Stimulated activated CD8-positive, alpha-beta memory T cell treated with anti-CD3 and anti-CD28 coated beads, Interleukin-12 subunit alpha, Interleukin-12 subunit beta, amount 100 ng/mL, for 24 hours (primary cell): ENCODE results near the gene SLC16A1.
"Not testable (repeated sequence)": the region's sequence is repeated elsewhere in the genome, so short reads cannot be mapped to it uniquely, and the experiment has no call there.

Experiments used
- DNase-seq: peaks from one replicate; pipeline ENCODE4 v3.0.0-alpha.2; 2020; ENCODE audit errors: extremely low read depth

SLC16A1 gene

DNA sequence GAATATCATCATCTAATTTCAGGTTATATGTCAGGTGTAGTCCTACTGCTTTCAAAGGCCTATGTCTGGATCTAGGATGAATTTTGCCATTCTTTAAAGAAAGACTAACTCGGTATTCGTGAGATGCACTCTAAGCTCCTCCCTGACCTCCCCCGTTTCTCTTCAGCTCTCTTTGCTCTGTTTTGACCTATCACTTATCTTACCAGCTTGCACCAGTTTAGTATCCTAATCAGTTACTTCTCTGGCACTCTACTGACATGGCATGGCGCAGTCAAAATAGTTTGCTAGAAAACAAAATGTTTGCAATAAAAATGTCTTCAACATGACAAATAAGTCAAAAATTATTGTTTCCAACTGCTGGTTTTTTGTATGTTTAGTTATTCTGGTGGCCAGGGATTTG, 8.4 kb upstream of the SLC16A1 start:
- DNase-seq, result no peak

DNA sequence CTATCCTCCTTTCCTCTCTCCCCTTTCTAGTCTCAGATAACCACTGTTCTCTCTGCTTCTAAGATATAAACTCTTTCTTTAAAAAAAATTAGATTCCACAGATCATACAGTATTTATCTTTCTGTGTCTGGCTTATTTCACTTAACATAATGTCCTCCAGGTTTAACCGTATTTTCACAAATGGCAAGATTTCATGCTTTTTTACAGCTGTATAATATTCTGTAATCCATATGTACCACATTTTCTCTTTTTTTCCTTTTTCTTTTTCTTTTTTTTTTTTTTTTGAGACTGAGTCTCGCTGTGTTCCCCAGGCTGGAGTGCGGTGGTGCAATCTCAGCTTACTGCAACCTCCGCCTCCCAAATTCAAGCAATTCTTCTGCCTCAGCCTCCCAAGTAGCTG, 5.1 kb upstream of the SLC16A1 start:
- DNase-seq, result no peak

DNA sequence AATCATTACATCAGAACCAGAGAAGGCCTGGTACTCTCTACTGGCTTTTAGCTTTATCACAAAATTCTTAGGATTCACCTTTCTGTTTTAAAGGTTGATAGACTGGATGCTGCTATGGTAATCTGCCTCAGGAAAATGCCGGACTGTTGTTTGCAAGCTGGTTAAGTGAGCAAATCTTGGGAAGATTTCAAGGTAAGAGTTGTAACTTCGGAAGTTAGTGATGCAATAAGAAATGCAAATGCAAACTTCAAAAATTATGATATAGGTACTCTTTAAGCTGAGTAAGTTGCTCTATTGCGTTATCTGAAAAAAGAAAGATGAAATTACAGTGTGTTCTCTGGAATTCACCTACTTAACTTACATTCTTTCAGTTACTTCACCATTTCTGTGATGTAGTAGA, 4.4 kb upstream of the SLC16A1 start:
- no peak for DNase-seq

DNA sequence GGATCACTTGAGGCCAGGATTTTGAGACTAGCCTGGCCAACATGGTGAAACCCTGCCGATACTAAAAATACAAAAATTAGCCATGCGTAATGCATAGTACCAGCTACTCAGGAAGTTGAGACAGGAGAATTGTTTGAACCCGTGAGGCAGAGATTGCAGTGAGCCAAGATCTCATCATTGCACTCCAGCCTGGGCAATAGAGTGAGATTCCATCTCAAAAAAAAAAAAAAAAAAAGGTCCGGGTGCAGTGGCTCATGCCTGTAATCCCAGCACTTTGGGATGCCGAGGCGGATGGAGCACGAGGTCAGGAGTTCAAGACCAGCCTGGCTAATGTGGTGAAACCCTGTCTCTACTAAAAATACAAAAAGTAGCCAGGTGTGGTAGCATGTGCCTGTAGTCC, 2.2 kb upstream of the SLC16A1 start:
- DNase-seq, result not testable (repeated sequence)

DNA sequence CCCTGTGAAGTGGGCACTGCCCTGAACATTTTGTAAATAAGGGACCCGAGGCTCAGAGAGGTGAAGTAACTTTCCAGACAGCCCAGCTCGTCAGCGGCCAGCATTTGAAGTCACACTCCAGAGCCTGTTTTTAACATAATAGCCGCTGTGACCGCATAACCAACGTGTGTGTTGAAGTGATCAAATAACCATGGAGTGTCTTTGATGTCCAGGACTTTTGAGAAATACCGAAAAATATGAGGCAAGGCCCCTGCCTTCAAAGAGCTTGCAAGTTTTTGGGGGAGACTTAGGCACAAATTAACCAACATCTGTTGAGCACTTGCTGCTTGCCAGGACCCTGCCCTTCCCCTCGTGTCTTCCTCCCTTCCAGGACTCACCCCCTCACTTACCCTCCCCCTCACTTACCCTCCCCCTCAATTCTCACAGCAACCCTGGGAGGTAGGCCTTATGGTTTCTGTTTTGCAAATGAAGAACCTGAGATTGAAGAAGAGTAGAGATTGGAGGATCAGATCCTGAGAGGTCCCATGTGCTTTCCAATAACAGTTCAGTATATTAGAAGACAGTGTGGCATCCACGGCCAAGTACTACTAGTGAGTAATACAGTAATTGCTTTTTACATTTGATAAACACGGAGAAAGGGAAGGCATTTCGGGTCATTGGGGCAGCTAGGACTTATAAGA, 1.3 kb upstream of the SLC16A1 start:
- no peak for DNase-seq

DNA sequence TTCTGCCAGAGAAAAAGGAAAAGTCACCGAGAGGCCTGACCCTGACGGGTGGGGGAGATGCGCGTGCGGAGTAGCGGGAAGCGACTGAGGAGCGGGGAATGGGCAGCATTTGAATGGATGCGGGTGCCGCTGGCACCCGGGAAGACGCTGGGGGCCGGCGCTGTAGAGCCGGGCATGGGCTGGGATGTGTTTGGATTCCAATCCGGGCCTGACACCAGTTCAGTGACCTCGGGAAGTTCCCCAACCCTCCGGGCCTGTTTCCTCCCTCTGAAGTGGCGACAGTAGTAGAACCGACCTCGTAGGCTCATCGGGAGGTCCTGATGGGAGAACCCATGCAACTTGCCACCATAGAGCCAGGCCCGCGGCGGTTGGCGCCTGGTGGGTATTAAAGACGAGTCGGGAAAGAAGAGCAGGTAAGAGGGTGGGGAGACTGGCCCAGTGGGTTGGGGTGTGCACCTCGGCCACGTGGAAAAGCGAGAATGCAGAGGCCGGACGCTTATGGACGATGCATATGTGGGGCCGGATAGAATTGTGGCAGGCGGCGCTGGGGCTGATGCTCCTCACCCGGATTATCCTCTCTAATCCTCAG, 642 bp upstream of the SLC16A1 start:
- no peak for DNase-seq

DNA sequence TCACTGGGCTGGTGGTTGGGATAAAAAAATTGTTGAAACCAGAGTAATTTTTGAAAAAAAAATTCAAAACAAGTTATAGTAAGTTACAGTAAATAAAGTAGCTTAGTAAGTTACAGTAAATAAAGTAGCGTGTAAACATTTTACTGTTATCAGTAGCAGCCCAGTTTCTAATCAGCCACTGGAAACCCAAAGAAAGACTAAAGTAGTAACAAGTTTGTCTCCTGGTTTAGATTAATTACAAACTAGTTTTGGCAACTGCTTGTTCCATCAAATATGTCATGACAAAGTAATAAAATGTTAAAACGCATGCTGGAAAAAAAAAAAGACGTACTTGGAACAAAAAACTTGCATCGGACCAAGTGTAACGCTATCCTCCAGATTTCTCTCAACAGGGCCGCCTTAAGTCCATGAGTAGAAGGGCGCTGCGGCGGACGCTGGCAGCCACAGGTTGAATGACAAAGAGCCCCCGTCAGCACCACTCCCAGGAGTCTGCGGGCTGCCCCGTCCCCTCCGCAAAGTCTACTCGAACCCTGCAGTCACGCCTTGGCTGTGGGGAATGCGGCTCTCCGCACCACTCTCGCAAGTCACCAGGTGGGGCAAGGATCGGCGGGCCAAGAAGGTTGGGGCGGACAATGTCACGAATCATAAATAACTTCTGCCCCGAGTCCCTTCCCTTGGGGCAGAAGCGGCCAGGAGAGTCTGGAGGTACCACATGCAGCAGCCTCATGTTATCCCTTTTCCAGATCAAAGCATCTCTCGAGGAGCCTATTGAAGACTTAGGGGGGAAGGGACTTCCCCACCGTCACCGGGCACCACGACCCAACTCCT, 837 bp downstream of the SLC16A1 start:
- DNase-seq, result peak; percentile 32

DNA sequence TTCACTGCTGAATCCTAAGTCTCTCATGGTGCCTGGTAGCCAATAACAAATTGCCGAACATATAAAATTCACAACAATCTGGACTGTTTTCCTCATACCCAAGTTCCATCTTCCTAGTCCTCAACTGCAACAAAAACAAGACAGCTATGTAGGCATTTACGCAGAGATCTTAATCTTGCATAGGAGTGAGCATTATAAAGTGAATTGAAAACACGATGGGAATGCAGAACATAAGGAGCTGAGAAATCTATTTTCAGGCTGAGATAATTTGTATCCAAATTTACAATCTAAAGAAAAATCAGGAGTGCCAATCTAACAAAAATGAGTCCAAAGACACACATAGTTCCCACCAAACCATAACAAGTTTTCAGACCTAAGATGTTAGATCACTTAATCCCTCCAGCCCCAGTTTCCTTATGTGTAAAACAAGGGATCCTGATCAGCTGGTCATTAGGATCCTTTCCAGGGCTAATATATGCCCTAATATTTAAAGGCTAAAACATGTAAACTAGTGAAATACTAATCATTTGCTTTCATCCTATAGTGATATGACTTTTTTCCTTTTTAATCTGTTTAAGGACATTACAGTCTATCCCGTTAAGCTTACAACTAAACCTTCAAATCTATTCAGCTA, 1.9 kb downstream of the SLC16A1 start:
- no peak for DNase-seq

DNA sequence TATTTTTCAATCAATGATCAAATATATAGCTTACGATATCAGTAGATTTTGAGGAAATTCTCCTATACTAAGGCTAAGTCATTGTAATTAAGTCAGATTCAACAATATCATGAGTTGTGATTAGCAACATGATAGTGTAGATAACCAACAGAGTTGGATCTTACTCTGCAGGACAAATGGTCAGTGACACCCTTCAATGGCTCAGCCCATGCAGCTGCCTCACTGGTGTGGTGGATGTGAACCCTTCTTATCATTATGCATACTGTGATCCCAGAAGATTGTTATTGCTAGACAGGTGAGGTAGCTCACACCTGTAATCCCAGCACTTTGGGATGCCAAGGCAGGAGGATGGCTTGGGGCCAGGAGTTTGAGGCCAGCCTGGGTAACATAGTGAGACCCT, 5.6 kb downstream of the SLC16A1 start:
- DNase-seq, result no peak

DNA sequence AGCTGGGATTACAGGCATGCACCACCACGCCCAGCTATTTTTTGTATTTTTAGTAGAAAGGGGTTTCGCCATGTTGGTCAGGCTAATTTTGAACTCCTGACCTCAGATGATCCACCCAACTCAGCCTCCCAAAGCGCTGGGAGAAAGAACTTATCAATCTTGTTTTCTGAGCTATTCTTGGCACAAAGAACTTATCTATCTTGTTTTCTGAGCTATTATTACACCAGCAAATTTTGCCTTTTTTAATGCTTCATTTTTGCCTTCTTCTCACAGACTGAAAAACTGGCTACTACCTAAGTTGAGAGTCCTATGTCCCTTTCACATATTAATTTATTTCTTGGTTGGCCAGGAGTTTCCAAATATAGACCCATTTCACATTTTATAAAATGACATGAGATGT, 9.3 kb downstream of the SLC16A1 start:
- DNase-seq, result no peak

DNA sequence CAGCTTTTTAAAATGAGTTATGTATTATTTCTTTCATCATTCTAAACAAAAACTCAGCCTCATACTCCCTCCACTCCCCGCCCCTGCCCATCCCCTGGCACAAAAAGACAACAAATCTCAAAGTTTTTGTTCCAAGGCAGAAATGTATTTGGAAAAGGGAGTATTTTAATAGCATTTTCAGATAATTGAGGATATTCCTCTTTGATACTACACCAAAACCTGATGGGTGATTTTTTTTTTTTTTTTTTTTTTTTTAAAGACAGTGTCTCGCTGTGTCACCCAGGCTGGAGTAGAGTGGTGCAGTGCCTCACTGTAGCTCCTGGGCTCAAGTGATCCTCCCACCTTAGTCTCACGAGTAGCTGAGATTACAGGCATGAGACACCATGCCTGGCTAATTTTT, 16.2 kb downstream of the SLC16A1 start:
- DNase-seq, result no peak

DNA sequence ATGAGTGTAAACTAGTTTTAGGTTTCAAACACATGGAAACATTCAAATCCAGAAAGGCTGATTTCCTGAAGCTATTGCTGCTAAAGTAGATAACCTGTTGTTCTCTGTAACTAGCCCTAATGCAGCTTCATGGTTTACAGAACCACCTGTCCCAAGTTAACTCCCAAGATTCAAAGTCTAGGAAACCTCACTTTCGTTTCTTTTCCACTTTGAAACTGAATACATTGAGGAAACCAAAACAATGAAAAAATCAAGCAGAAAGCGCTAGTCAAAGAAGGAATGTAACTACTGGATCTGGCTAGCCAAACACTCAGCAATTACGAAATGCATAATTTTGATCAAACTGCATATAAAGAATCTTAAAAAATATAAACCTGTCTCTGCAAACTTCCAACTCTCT, 17.8 kb downstream of the SLC16A1 start:
- no peak for DNase-seq

DNA sequence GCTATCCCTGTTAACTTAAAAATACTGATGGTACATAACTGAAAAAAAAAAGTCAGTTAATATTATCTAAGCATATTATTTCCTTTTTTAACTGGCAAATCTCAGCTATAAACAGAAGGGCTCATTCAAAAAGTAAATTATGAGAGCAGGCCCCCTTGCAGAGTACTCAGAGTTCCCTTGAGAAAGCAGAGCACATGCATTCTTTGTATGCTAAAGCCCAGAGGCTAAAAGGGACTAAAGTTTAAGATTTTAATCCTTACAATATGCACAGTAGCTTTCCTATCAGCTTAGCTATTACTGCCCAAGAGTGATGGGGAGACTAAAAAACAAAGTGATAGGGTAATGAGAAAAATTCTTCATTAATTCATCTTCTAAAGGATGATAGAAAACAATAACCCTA, 18.5 kb downstream of the SLC16A1 start:
- DNase-seq, result no peak

DNA sequence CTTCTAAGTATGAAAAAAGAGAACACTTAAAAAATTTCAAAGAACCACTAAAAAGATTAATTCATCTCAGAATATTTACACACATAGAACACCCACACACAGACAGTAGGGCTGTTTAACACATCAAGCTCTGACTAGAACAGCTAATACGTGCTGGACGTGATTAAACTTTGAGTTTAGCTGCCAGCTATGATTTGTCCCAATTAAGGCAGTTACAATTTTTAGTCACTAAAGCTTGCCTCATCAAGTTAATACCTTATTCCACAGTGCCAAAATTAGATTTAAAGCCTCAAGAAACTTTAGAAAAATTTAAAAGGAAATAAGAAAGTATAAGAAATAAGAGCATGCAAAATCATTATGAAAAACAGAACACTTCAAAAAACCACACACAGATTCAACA, 18.9 kb downstream of the SLC16A1 start:
- DNase-seq, result no peak

DNA sequence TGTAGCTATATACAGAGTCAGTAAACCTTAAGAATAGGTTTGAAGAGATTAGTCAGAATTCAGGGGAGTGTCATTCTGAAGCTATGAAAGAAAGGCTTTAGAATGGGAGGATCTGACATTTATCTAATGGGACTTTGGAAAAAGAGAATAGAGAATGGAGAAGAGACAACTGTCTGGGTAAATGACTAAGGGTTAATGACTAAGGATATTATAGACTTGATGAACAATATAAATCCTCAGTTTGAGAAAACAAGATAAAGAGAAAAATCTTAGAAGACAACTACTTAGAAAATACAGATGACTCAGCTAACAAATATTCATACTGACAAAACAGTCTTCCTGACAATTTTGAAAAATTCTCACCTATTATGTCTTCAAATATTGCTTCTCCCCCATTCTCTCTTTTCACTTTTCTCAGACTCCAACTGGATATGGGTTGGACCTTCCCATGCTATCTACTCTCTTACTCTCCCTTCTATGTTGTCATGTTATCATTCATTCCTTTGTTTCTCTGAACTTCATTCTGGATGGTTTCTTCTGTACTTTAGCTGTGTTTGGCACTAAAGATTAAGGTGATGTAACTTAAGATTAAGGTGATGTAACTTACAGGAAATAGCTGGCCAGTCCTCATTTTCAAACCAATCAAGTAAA, 20.4 kb downstream of the SLC16A1 start:
- DNase-seq, result no peak

DNA sequence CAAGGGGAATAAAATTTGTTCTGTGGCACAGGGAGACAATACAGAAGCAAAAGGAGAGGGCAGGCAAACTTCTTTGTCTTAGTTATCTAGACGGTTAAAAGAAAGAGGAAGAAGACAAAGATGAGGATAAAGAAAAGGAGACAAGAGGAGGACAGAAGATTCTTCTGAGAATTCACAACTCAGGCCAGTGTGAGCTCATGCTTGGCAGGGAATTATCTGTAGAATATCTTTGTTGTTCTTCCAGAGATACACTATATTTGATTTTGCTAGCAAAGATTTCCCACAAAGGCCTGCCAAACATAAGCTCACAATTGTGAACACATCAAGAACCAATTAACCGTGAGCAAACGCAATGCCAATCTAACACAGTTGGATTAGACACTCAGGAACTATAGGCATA, 21.4 kb downstream of the SLC16A1 start:
- no peak for DNase-seq

DNA sequence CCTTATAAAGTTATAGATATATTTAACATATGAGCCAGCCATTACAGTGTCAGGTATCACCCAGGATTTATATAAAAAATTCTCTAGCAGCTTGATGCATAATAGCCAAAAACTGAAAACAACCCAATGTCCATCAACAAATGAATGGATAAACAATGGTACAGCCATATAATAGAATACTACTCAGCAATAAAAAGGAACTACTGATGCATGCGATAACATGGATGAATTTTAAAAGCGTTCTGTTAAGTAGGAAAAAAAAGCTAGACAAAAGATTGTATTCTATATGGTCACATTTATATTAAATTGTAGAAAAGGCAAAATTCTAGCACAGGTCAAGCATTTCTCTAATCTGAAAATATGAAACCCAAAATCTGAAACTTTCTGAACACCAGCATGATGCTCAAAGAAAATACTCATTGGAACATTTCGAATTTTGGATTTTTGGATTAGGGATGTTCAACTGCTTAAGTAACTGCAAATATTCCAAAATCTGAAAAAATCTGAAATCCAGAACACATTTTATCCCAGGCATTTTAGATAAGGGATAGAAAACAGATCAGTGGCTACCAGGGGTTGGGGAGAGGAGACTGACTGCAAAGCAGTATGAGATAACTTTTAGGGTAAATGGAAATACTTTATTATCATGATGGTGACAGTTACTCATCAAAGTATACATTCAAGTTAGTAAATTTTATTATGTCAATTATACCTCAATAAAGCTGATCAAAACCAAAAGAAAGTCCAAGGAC, 22.0 kb downstream of the SLC16A1 start:
- DNase-seq, result no peak

DNA sequence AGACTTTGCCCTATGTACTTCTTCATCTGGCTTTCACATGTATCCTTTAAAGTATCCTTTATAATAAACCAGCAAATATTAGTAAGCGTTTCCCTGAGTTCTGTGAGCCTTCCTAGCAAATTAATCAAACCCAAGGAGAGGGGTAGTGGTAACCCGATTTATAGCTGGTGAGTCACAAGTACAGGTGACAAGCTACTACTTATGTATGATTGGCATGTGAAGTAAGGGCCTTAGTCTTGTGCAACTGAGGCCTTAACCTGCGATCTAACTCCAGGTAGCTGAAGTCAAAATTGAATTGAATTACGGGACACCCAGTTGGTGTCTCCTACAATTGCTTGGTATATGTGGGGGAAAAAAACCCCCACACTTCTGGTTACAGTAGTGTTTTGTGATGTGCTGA, 26.0 kb downstream of the SLC16A1 start:
- no peak for DNase-seq

DNA sequence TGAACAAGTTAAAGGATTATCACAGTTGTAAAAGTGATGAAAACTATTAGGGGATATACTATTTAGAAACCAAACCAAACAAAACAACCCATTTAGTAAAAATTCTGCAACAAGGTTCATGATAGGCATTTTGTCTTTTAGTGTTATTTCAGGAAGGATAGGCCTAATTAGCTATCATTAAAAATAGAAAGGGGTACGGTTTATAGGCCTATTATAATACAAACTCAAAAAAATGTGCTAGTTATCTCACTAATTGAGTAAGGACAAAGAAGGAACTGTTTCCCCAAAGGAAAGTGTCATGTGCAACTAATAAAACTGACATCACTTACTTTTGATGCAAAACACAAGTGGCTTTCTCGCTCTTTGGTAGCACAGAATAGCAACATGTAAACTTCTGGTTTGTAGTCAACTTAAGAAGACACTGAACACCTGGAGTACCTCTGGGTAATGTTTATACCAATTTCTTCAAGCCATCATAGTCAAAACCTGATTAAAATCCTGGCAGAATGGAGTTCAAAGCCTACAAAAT, 28.5 kb downstream of the SLC16A1 start:
- no peak for DNase-seq

DNA sequence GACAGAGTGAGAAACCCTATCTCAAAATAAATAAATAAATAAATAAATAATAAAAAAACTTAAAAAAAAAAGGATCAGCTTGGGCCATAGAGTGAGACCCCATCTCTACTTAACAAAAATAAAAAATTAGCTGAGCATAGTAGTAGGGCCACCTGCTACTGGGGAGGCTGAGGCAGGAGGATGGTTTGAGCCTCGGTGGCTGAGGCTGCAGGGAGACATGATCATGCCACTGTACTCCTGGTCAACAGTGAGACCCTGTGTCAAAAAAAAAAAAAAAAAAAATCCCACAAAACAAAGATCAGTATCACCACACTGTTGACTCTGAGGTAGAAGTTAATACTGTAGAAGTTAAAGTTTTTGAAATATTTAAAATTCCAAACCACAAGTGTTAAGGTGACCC, 29.1 kb downstream of the SLC16A1 start:
- no peak for DNase-seq

DNA sequence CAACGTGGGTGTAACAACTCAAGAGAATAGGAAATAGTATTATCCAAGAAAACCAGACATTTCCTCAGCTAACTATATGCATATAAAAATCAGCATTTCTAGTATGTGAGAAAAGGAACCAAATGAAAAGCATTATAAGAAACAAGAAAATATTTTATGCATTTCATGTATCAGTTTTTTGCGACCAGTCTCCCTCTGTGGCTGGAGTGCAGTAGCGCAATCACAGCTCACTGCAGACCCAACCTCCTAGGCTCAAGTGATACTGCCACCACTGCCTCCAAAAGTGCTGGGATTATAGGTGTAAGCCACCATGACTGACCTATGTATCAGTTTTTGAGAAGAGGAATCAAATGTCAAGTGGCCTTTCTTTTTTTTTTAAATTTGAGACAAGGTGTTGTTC, 31.0 kb downstream of the SLC16A1 start:
- DNase-seq, result no peak
